AG08395 (cell line): ENCODE measurements around the gene GNB1.
"Not testable (repeated sequence)": the region's sequence is repeated elsewhere in the genome, so short reads cannot be mapped to it uniquely, and the experiment has no call there.

Source experiments
- DNase-seq: peaks from one replicate; pipeline ENCODE4 v3.0.0; 2012; ENCODE audit warnings: mixed read lengths, low spot score

The GNB1 gene

GRCh38 chr1:1889847-1890505 lies 911 bp downstream of the GNB1 start:
- peak; percentile 56 for DNase-seq

- no peak for DNase-seq
These were observed 1.7 kb downstream of the GNB1 start for GRCh38 chr1:1889090-1889750.

- not testable (repeated sequence) for DNase-seq
These were observed 7.0 kb downstream of the GNB1 start for GRCh38 chr1:1883890-1884289.

- DNase-seq: no peak
These were observed 7.6 kb downstream of the GNB1 start for GRCh38 chr1:1883092-1883873.

- no peak for DNase-seq
These were observed 9.2 kb downstream of the GNB1 start for GRCh38 chr1:1881727-1882126.

GRCh38 chr1:1880617-1881312 lies 10.1 kb downstream of the GNB1 start:
- no peak for DNase-seq

GRCh38 chr1:1879942-1880341 lies 10.9 kb downstream of the GNB1 start:
- no peak for DNase-seq

- no peak for DNase-seq
These were observed 12.9 kb downstream of the GNB1 start for GRCh38 chr1:1877865-1878436.

GRCh38 chr1:1876335-1876930 lies 14.5 kb downstream of the GNB1 start:
- peak; percentile 53 for DNase-seq

- no peak for DNase-seq
These were observed 15.0 kb downstream of the GNB1 start for GRCh38 chr1:1875932-1876331.

GRCh38 chr1:1874901-1875300 lies 16.0 kb downstream of the GNB1 start:
- no peak for DNase-seq

- DNase-seq: no peak
These were observed 17.7 kb downstream of the GNB1 start for GRCh38 chr1:1873186-1873585.

GRCh38 chr1:1872329-1872994 lies 18.4 kb downstream of the GNB1 start:
- no peak for DNase-seq

GRCh38 chr1:1869469-1869868 lies 21.4 kb downstream of the GNB1 start:
- no peak for DNase-seq

GRCh38 chr1:1867164-1867563 lies 23.7 kb downstream of the GNB1 start:
- DNase-seq: no peak

GRCh38 chr1:1862905-1863547 lies 27.9 kb downstream of the GNB1 start:
- no peak for DNase-seq

GRCh38 chr1:1861761-1862310 lies 29.1 kb downstream of the GNB1 start:
- not testable (repeated sequence) for DNase-seq

GRCh38 chr1:1861339-1861730 lies 29.6 kb downstream of the GNB1 start:
- DNase-seq: no peak

GRCh38 chr1:1859970-1860697 lies 30.8 kb downstream of the GNB1 start:
- DNase-seq: not testable (repeated sequence)
